Measurements from ENCODE around the gene PTPRN2. TPM values are rescaled to one million over a fixed set of nuclear protein-coding genes. Genes with fewer than 3 reads are reported as not detected.

Gene PTPRN2
- total RNA-seq, 3 donors from 2014 or later, result 0.43 to 0.66 (median 0.63) TPM

GRCh38 chr7:157863906-157864810 is 723.5 kb downstream of the PTPRN2 start:
- H3K27me3 Mint-ChIP-seq (ENCODE audit: low read depth), result peaks cover 2% of the 10 kb centered on the region
- no peaks in the 10 kb centered on the region for H3K4me1 Mint-ChIP-seq (ENCODE audit: low read depth)
- ATAC-seq (no peak), DNase-seq (no peak)
- no peaks in the 10 kb centered on the region for H3K9me3 Mint-ChIP-seq
- no peaks in the 10 kb centered on the region for H3K36me3 Mint-ChIP-seq (ENCODE audit: insufficient read depth)
- no peak overlapping the region for H3K4me3 Mint-ChIP-seq

GRCh38 chr7:157863176-157863575 is 724.4 kb downstream of the PTPRN2 start:
- DNase-seq, result no peak
- Mint-ChIP-seq H3K9me3 (no peaks in the 10 kb centered on the region), H3K36me3 (ENCODE audit: insufficient read depth) (no peaks in the 10 kb centered on the region), H3K4me1 (ENCODE audit: low read depth) (no peaks in the 10 kb centered on the region), H3K27me3 (ENCODE audit: low read depth) (peaks cover 2% of the 10 kb centered on the region), H3K4me3 (no peak overlapping the region)
- ATAC-seq, result no peak

- Mint-ChIP-seq H3K9me3 (no peaks in the 10 kb centered on the region), H3K27me3 (ENCODE audit: low read depth) (peaks cover 2% of the 10 kb centered on the region), H3K4me1 (ENCODE audit: low read depth) (no peaks in the 10 kb centered on the region), H3K4me3 (no peak overlapping the region), H3K36me3 (ENCODE audit: insufficient read depth) (no peaks in the 10 kb centered on the region)
- DNase-seq, result no peak
- no peak for ATAC-seq
These were observed 724.9 kb downstream of the PTPRN2 start for GRCh38 chr7:157862731-157863130.

GRCh38 chr7:157861551-157861950 is 726.1 kb downstream of the PTPRN2 start:
- ATAC-seq (no peak), DNase-seq (no peak)
- H3K36me3 Mint-ChIP-seq (ENCODE audit: insufficient read depth), result no peaks in the 10 kb centered on the region
- no peak overlapping the region for H3K4me3 Mint-ChIP-seq
- H3K9me3 Mint-ChIP-seq, result no peaks in the 10 kb centered on the region
- H3K4me1 Mint-ChIP-seq (ENCODE audit: low read depth), result no peaks in the 10 kb centered on the region
- peaks cover 2% of the 10 kb centered on the region for H3K27me3 Mint-ChIP-seq (ENCODE audit: low read depth)

GRCh38 chr7:157861031-157861491 is 726.6 kb downstream of the PTPRN2 start:
- Mint-ChIP-seq H3K4me1 (ENCODE audit: low read depth) (no peaks in the 10 kb centered on the region), H3K36me3 (ENCODE audit: insufficient read depth) (no peaks in the 10 kb centered on the region), H3K9me3 (no peaks in the 10 kb centered on the region), H3K4me3 (no peak overlapping the region), H3K27me3 (ENCODE audit: low read depth) (peaks cover 2% of the 10 kb centered on the region)
- DNase-seq, result no peak
- no peak for ATAC-seq

- no peaks in the 10 kb centered on the region for H3K9me3 Mint-ChIP-seq
- no peak overlapping the region for H3K4me3 Mint-ChIP-seq
These were observed 727.2 kb downstream of the PTPRN2 start for GRCh38 chr7:157860406-157860805.

GRCh38 chr7:157859915-157860314 is 727.7 kb downstream of the PTPRN2 start:
- no peak overlapping the region for H3K4me3 Mint-ChIP-seq
- no peaks in the 10 kb centered on the region for H3K36me3 Mint-ChIP-seq (ENCODE audit: insufficient read depth)
- no peak for DNase-seq
- ATAC-seq, result no peak
- H3K4me1 Mint-ChIP-seq (ENCODE audit: low read depth), result no peaks in the 10 kb centered on the region
- peaks cover 4% of the 10 kb centered on the region for H3K27me3 Mint-ChIP-seq (ENCODE audit: low read depth)
- no peaks in the 10 kb centered on the region for H3K9me3 Mint-ChIP-seq

More at GRCh38 chr7:157860406-157860805, 727.2 kb downstream of the PTPRN2 start:
- H3K36me3 Mint-ChIP-seq (ENCODE audit: insufficient read depth), result no peaks in the 10 kb centered on the region
- DNase-seq, result no peak
- no peaks in the 10 kb centered on the region for H3K4me1 Mint-ChIP-seq (ENCODE audit: low read depth)
- H3K27me3 Mint-ChIP-seq (ENCODE audit: low read depth), result peaks cover 3% of the 10 kb centered on the region
- ATAC-seq, result no peak

GRCh38 chr7:157857578-157858075 is 730.0 kb downstream of the PTPRN2 start:
- Mint-ChIP-seq H3K9me3 (no peaks in the 10 kb centered on the region), H3K27me3 (ENCODE audit: low read depth) (peaks cover 4% of the 10 kb centered on the region), H3K4me3 (no peak overlapping the region), H3K4me1 (ENCODE audit: low read depth) (no peaks in the 10 kb centered on the region), H3K36me3 (ENCODE audit: insufficient read depth) (no peaks in the 10 kb centered on the region)
- no peak for DNase-seq
- ATAC-seq, result no peak

GRCh38 chr7:157856873-157857577 is 730.6 kb downstream of the PTPRN2 start:
- Mint-ChIP-seq H3K4me3 (no peak overlapping the region), H3K4me1 (ENCODE audit: low read depth) (peaks cover 2% of the 10 kb centered on the region), H3K36me3 (ENCODE audit: insufficient read depth) (no peaks in the 10 kb centered on the region), H3K27me3 (ENCODE audit: low read depth) (peaks cover 4% of the 10 kb centered on the region), H3K9me3 (no peaks in the 10 kb centered on the region)
- DNase-seq, result no peak
- ATAC-seq, result no peak

- H3K27me3 Mint-ChIP-seq (ENCODE audit: low read depth), result peaks cover 4% of the 10 kb centered on the region
These were observed 732.0 kb downstream of the PTPRN2 start for GRCh38 chr7:157855452-157856213.

GRCh38 chr7:157855016-157855415 is 732.6 kb downstream of the PTPRN2 start:
- Mint-ChIP-seq H3K27me3 (ENCODE audit: low read depth) (peaks cover 2% of the 10 kb centered on the region), H3K36me3 (ENCODE audit: insufficient read depth) (no peaks in the 10 kb centered on the region), H3K4me3 (no peak overlapping the region), H3K4me1 (ENCODE audit: low read depth) (peaks cover 15% of the 10 kb centered on the region), H3K9me3 (no peaks in the 10 kb centered on the region)
- DNase-seq (no peak), ATAC-seq (no peak)

More at GRCh38 chr7:157855452-157856213, 732.0 kb downstream of the PTPRN2 start:
- Mint-ChIP-seq H3K4me3 (no peak overlapping the region), H3K4me1 (ENCODE audit: low read depth) (peaks cover 12% of the 10 kb centered on the region), H3K36me3 (ENCODE audit: insufficient read depth) (no peaks in the 10 kb centered on the region), H3K9me3 (no peaks in the 10 kb centered on the region)
- ATAC-seq (no peak), DNase-seq (no peak)

GRCh38 chr7:157854066-157854891 is 733.3 kb downstream of the PTPRN2 start:
- no peaks in the 10 kb centered on the region for H3K36me3 Mint-ChIP-seq (ENCODE audit: insufficient read depth)
- peaks cover 15% of the 10 kb centered on the region for H3K4me1 Mint-ChIP-seq (ENCODE audit: low read depth)
- no peak overlapping the region for H3K4me3 Mint-ChIP-seq
- no peaks in the 10 kb centered on the region for H3K9me3 Mint-ChIP-seq
- DNase-seq (no peak), ATAC-seq (no peak)
- H3K27me3 Mint-ChIP-seq (ENCODE audit: low read depth), result peaks cover 2% of the 10 kb centered on the region

GRCh38 chr7:157853789-157854065 is 733.9 kb downstream of the PTPRN2 start:
- no peaks in the 10 kb centered on the region for H3K9me3 Mint-ChIP-seq
- no peak for DNase-seq
- H3K36me3 Mint-ChIP-seq (ENCODE audit: insufficient read depth), result no peaks in the 10 kb centered on the region
- peaks cover 2% of the 10 kb centered on the region for H3K27me3 Mint-ChIP-seq (ENCODE audit: low read depth)
- no peak for ATAC-seq
- no peak overlapping the region for H3K4me3 Mint-ChIP-seq
- peaks cover 15% of the 10 kb centered on the region for H3K4me1 Mint-ChIP-seq (ENCODE audit: low read depth)

Measured in activated T-cell treated with anti-CD3 and anti-CD28 coated beads, Interleukin-2, amount 50 U/mL, for 4 hours (primary cell).